ENCODE measurements around the gene SIPA1.
A peak's percentile ranks its signal among the peaks of the same experiment; 100 is the strongest.

The SIPA1 gene

GRCh38 chr11:65611758-65612603, 25.9 kb upstream of the SIPA1 start:
- ATAC-seq (replicated peaks; ENCODE audit: extremely low read depth, poor library complexity, severe bottlenecking) (no peak), DNase-seq (ENCODE audit: low spot score in 2 of 2) (no peak)
- peak overlapping the region; percentile 96 for H3K4me3 Mint-ChIP-seq
- H3K9me3 Mint-ChIP-seq: no peaks in the 10 kb centered on the region
- H3K4me1 Mint-ChIP-seq: peaks cover 45% of the 10 kb centered on the region
- peak overlapping the region; percentile 85 for H3K27ac Mint-ChIP-seq (ENCODE audit: low read depth)
- H3K36me3 Mint-ChIP-seq (ENCODE audit: insufficient read depth): peaks cover 22% of the 10 kb centered on the region
- H3K27me3 Mint-ChIP-seq: no peaks in the 10 kb centered on the region

- peak overlapping the region; percentile 96 for H3K4me3 Mint-ChIP-seq
- peaks cover 46% of the 10 kb centered on the region for H3K4me1 Mint-ChIP-seq
- no peak for DNase-seq (ENCODE audit: low spot score in 2 of 2)
- no peak for ATAC-seq (replicated peaks; ENCODE audit: extremely low read depth, poor library complexity, severe bottlenecking)
- no peaks in the 10 kb centered on the region for H3K27me3 Mint-ChIP-seq
- H3K36me3 Mint-ChIP-seq (ENCODE audit: insufficient read depth): peaks cover 24% of the 10 kb centered on the region
- no peaks in the 10 kb centered on the region for H3K9me3 Mint-ChIP-seq
- peak overlapping the region; percentile 85 for H3K27ac Mint-ChIP-seq (ENCODE audit: low read depth)
Measured at GRCh38 chr11:65612691-65613090, 25.2 kb upstream of the SIPA1 start.

GRCh38 chr11:65613091-65613928, 24.6 kb upstream of the SIPA1 start:
- Mint-ChIP-seq H3K27me3 (no peaks in the 10 kb centered on the region), H3K9me3 (no peaks in the 10 kb centered on the region), H3K36me3 (ENCODE audit: insufficient read depth) (peaks cover 21% of the 10 kb centered on the region), H3K27ac (ENCODE audit: low read depth) (peak overlapping the region; percentile 85), H3K4me3 (peak overlapping the region; percentile 96), H3K4me1 (peaks cover 46% of the 10 kb centered on the region)
- ATAC-seq (replicated peaks; ENCODE audit: extremely low read depth, poor library complexity, severe bottlenecking) (no peak), DNase-seq (ENCODE audit: low spot score in 2 of 2) (no peak)

GRCh38 chr11:65615229-65615949, 22.5 kb upstream of the SIPA1 start, which contains the start of gene PCNX3:
TSS of gene PCNX3 (plus strand) at chr11:65615776. CDS start at chr11:65616312, 536 bp downstream.
- DNase-seq (ENCODE audit: low spot score in 2 of 2) (peak; percentile 98 to 100), ATAC-seq (replicated peaks; ENCODE audit: extremely low read depth, poor library complexity, severe bottlenecking) (peak; percentile 89)
- Mint-ChIP-seq H3K4me1 (peaks cover 32% of the 10 kb centered on the region), H3K27me3 (no peaks in the 10 kb centered on the region), H3K36me3 (ENCODE audit: insufficient read depth) (peaks cover 21% of the 10 kb centered on the region), H3K9me3 (no peaks in the 10 kb centered on the region), H3K4me3 (peak within 1 kb of the TSS; percentile 96), H3K27ac (ENCODE audit: low read depth) (peak within 1 kb of the TSS; percentile 85)

- H3K36me3 Mint-ChIP-seq (ENCODE audit: insufficient read depth): peaks cover 24% of the 10 kb centered on the region
- peak overlapping the region; percentile 96 for H3K4me3 Mint-ChIP-seq
- H3K4me1 Mint-ChIP-seq: peaks cover 26% of the 10 kb centered on the region
- H3K27me3 Mint-ChIP-seq: no peaks in the 10 kb centered on the region
- ATAC-seq (replicated peaks; ENCODE audit: extremely low read depth, poor library complexity, severe bottlenecking) (no peak), DNase-seq (ENCODE audit: low spot score in 2 of 2) (no peak)
- H3K27ac Mint-ChIP-seq (ENCODE audit: low read depth): peak overlapping the region; percentile 85
- no peaks in the 10 kb centered on the region for H3K9me3 Mint-ChIP-seq
Measured at GRCh38 chr11:65615950-65616574, 21.8 kb upstream of the SIPA1 start.

GRCh38 chr11:65616575-65617001, 21.3 kb upstream of the SIPA1 start:
- H3K4me3 Mint-ChIP-seq: peak overlapping the region; percentile 96
- no peak for DNase-seq (ENCODE audit: low spot score in 2 of 2)
- peaks cover 26% of the 10 kb centered on the region for H3K36me3 Mint-ChIP-seq (ENCODE audit: insufficient read depth)
- ATAC-seq (replicated peaks; ENCODE audit: extremely low read depth, poor library complexity, severe bottlenecking): no peak
- peak overlapping the region; percentile 77 for H3K27ac Mint-ChIP-seq (ENCODE audit: low read depth)
- H3K4me1 Mint-ChIP-seq: peaks cover 27% of the 10 kb centered on the region
- H3K9me3 Mint-ChIP-seq: no peaks in the 10 kb centered on the region
- H3K27me3 Mint-ChIP-seq: no peaks in the 10 kb centered on the region

- Mint-ChIP-seq H3K27me3 (no peaks in the 10 kb centered on the region), H3K9me3 (no peaks in the 10 kb centered on the region), H3K27ac (ENCODE audit: low read depth) (no peak overlapping the region), H3K4me3 (peak overlapping the region; percentile 96), H3K36me3 (ENCODE audit: insufficient read depth) (peaks cover 28% of the 10 kb centered on the region), H3K4me1 (peaks cover 28% of the 10 kb centered on the region)
- ATAC-seq (replicated peaks; ENCODE audit: extremely low read depth, poor library complexity, severe bottlenecking) (no peak), DNase-seq (ENCODE audit: low spot score in 2 of 2) (no peak)
Measured at GRCh38 chr11:65617136-65617850, 20.6 kb upstream of the SIPA1 start.

GRCh38 chr11:65617990-65618751, 19.7 kb upstream of the SIPA1 start:
- Mint-ChIP-seq H3K9me3 (no peaks in the 10 kb centered on the region), H3K4me1 (peaks cover 26% of the 10 kb centered on the region), H3K36me3 (ENCODE audit: insufficient read depth) (peaks cover 31% of the 10 kb centered on the region), H3K27me3 (no peaks in the 10 kb centered on the region), H3K4me3 (peak overlapping the region; percentile 96), H3K27ac (ENCODE audit: low read depth) (no peak overlapping the region)
- DNase-seq (ENCODE audit: low spot score in 2 of 2) (no peak), ATAC-seq (replicated peaks; ENCODE audit: extremely low read depth, poor library complexity, severe bottlenecking) (no peak)

- DNase-seq (ENCODE audit: low spot score in 2 of 2) (no peak), ATAC-seq (replicated peaks; ENCODE audit: extremely low read depth, poor library complexity, severe bottlenecking) (no peak)
- Mint-ChIP-seq H3K4me1 (peaks cover 22% of the 10 kb centered on the region), H3K27me3 (no peaks in the 10 kb centered on the region), H3K36me3 (ENCODE audit: insufficient read depth) (peaks cover 34% of the 10 kb centered on the region), H3K27ac (ENCODE audit: low read depth) (no peak overlapping the region), H3K9me3 (no peaks in the 10 kb centered on the region), H3K4me3 (no peak overlapping the region)
Measured at GRCh38 chr11:65618763-65619162, 19.1 kb upstream of the SIPA1 start.

GRCh38 chr11:65619281-65619928, 18.5 kb upstream of the SIPA1 start:
- no peaks in the 10 kb centered on the region for H3K27me3 Mint-ChIP-seq
- H3K36me3 Mint-ChIP-seq (ENCODE audit: insufficient read depth): peaks cover 34% of the 10 kb centered on the region
- ATAC-seq (replicated peaks; ENCODE audit: extremely low read depth, poor library complexity, severe bottlenecking) (no peak), DNase-seq (ENCODE audit: low spot score in 2 of 2) (no peak)
- H3K9me3 Mint-ChIP-seq: no peaks in the 10 kb centered on the region
- no peak overlapping the region for H3K27ac Mint-ChIP-seq (ENCODE audit: low read depth)
- H3K4me3 Mint-ChIP-seq: no peak overlapping the region
- peaks cover 22% of the 10 kb centered on the region for H3K4me1 Mint-ChIP-seq

- Mint-ChIP-seq H3K4me3 (no peak overlapping the region), H3K27ac (ENCODE audit: low read depth) (no peak overlapping the region), H3K4me1 (peaks cover 22% of the 10 kb centered on the region), H3K27me3 (no peaks in the 10 kb centered on the region), H3K9me3 (no peaks in the 10 kb centered on the region), H3K36me3 (ENCODE audit: insufficient read depth) (peaks cover 25% of the 10 kb centered on the region)
- ATAC-seq (replicated peaks; ENCODE audit: extremely low read depth, poor library complexity, severe bottlenecking) (no peak), DNase-seq (ENCODE audit: low spot score in 2 of 2) (no peak)
Measured at GRCh38 chr11:65620666-65621065, 17.2 kb upstream of the SIPA1 start.
